K562 (cell line): ENCODE results near the gene BLOC1S3. TPM values are rescaled to one million over a fixed set of nuclear protein-coding genes. Genes with fewer than 3 reads are reported as not detected.

Experiments used
- BHLHE40 ChIP-seq: IDR thresholded peaks from 2 replicates; pipeline ENCODE4 v1.6.1; 2011; ENCODE audit warnings: low read length, improper control_type of control experiment
- BRD4 ChIP-seq: fragments of 200-600 bp; sonication (generic); IDR thresholded peaks from 2 replicates; pipeline ENCODE4 v1.6.1; 2017; ENCODE audit warnings: inconsistent platforms
- CREM ChIP-seq: IDR thresholded peaks from 2 replicates; pipeline ENCODE4 v1.6.1; 2014; ENCODE audit warnings: antibody characterized with exemption, low read depth
- DPF2 ChIP-seq: fragments of 450-650 bp; IDR thresholded peaks from 2 replicates; pipeline ENCODE4 v1.6.1; 2016
- E2F6 ChIP-seq, 2 experiments: IDR thresholded peaks; 2 replicates each; pipeline ENCODE4 v1.6.1; 2011; ENCODE audit warnings: borderline replicate concordance in 1 of 2, control low read depth in 1 of 2, low read depth in 1 of 2, low read length in 1 of 2, mild to moderate bottlenecking in 1 of 2, mixed read lengths in 1 of 2, moderate library complexity in 1 of 2; ENCODE audit not compliant: insufficient read depth in 1 of 2, insufficient read length in 1 of 2, poor library complexity in 1 of 2, severe bottlenecking in 1 of 2; ENCODE audit errors: extremely low read depth in 1 of 2
- ELF4 ChIP-seq: fragments of 450-650 bp; formaldehyde crosslinking; IDR thresholded peaks from 2 replicates; pipeline ENCODE4 v1.4.0; 2022; ENCODE audit warnings: missing genetic modification characterization
- FOXA3 ChIP-seq, 2 experiments: fragments of 450-650 bp in 1 of 2; sonication (generic) in 1 of 2; formaldehyde crosslinking; IDR thresholded peaks in 1 of 2; conservative IDR thresholded peaks in 1 of 2; 2 replicates each; pipeline versions ENCODE4 v1.4.0 to v1.8.0; 2020 to 2022; ENCODE audit warnings: mild to moderate bottlenecking in 2 of 2, missing genetic modification reagents in 1 of 2
- FOXJ3 ChIP-seq: sonication (generic); formaldehyde crosslinking; IDR thresholded peaks from 2 replicates; pipeline ENCODE4 v1.4.0; 2020; ENCODE audit warnings: mild to moderate bottlenecking, missing genetic modification reagents
- FUS ChIP-seq: fragments of 200-400 bp; formaldehyde crosslinking; optimal IDR thresholded peaks from 2 replicates; pipeline ENCODE3; 2017; ENCODE audit warnings: low read depth, low read length
- HDAC3 ChIP-seq: fragments of 450-650 bp; IDR thresholded peaks from 2 replicates; pipeline ENCODE4 v1.6.1; 2018; ENCODE audit warnings: borderline replicate concordance, mild to moderate bottlenecking, moderate library complexity; ENCODE audit not compliant: partially characterized antibody
- MAFF ChIP-seq: IDR thresholded peaks from 2 replicates; pipeline ENCODE4 v1.6.1; 2012; ENCODE audit warnings: low read length, improper control_type of control experiment
- OTX1 ChIP-seq: fragments of 450-650 bp; formaldehyde crosslinking; IDR thresholded peaks from 2 replicates; pipeline ENCODE4 v1.4.0; 2022; ENCODE audit warnings: mild to moderate bottlenecking
- POLR2G ChIP-seq: fragments of 200-400 bp; formaldehyde crosslinking; IDR thresholded peaks from 2 replicates; pipeline ENCODE4 v1.6.1; 2017; ENCODE audit warnings: low read depth, mild to moderate bottlenecking, antibody characterized with exemption, low read length, moderate library complexity
- RBM15 ChIP-seq: fragments of 200-400 bp; formaldehyde crosslinking; IDR thresholded peaks from 2 replicates; pipeline ENCODE4 v1.6.1; 2018; ENCODE audit warnings: mild to moderate bottlenecking, low read length, moderate library complexity; ENCODE audit not compliant: insufficient read depth
- RFX1 ChIP-seq: fragments of 450-650 bp; IDR thresholded peaks from 2 replicates; pipeline ENCODE4 v1.6.1; 2016; ENCODE audit warnings: mild to moderate bottlenecking, moderate library complexity
- SMAD2 ChIP-seq: fragments of 150-350 bp; IDR thresholded peaks from 2 replicates; pipeline ENCODE4 v1.6.1; 2014; ENCODE audit warnings: low read depth, mild to moderate bottlenecking, low read length
- TCF7 ChIP-seq: sonication (generic); IDR thresholded peaks from 2 replicates; pipeline ENCODE4 v1.6.1; 2016; ENCODE audit warnings: antibody characterized with exemption, borderline replicate concordance
- USF2 ChIP-seq: sonication (generic); formaldehyde crosslinking; IDR thresholded peaks from 2 replicates; pipeline ENCODE4 v1.5.0; 2020; ENCODE audit warnings: missing genetic modification reagents
- ZNF436 ChIP-seq: fragments of 250-450, 450-650 bp; sonication (Bioruptor Pico); formaldehyde crosslinking; IDR thresholded peaks from 2 replicates; pipeline ENCODE4 v1.7.0; 2020; ENCODE audit warnings: mild to moderate bottlenecking
- ZNF740 ChIP-seq, 3 experiments: fragments of 200-800 bp in 1 of 3; sonication (Bioruptor generic) in 1 of 3; sonication (generic) in 1 of 3; formaldehyde crosslinking in 1 of 3; IDR thresholded peaks; 2 replicates each; pipeline versions ENCODE4 v1.6.1 to v1.8.0; 2016 to 2022; ENCODE audit warnings: mild to moderate bottlenecking in 2 of 3, missing compliant biosample characterization in 2 of 3, missing genetic modification characterization in 2 of 3, missing genetic modification reagents in 1 of 3
- ZSCAN29 ChIP-seq: fragments of 450-650 bp; IDR thresholded peaks from 2 replicates; pipeline ENCODE4 v1.6.1; 2017
- polyA plus RNA-seq, 8 experiments: library from polyadenylated mRNA; depleted of rRNA in 4 of 8; stranded (reverse) in 5 of 8; unstranded in 3 of 8; fragments of >200 nt; fragmentation: Nextera tagmentation in 2 of 8; fragmentation: Illumina TruSeq in 1 of 8; extraction: Ambion mirVana in 2 of 8; extraction: Trizol in 1 of 8; gene quantifications; 2 replicates each; pipeline versions ENCODE4 v1.2.1 to v1.2.3, GENCODE V29; 2011 to 2014; ENCODE audit warnings: inconsistent platforms in 1 of 8, missing spikeins in 1 of 8
- total RNA-seq, 7 experiments: library from RNA; depleted of rRNA in 6 of 7; stranded (reverse); fragments of >200 nt in 6 of 7; fragmentation: Illumina TruSeq in 2 of 7; extraction: Trizol in 2 of 7; gene quantifications; 2 replicates each; pipeline versions ENCODE4 v1.2.1 to v1.2.3, GENCODE V29; 2011 to 2021; ENCODE audit warnings: low replicate concordance in 1 of 7
- TF ChIP-seq, protein P1 (sequence below): fragments of 250-450 bp; sonication (Bioruptor Pico); IDR thresholded peaks from 2 replicates; pipeline ENCODE4 v1.8.0; 2021; ENCODE audit warnings: borderline replicate concordance, mild to moderate bottlenecking, moderate library complexity; ENCODE audit not compliant: poor library complexity, severe bottlenecking
- TF ChIP-seq, protein P2 (sequence below): fragments of 200-800 bp; sonication (Bioruptor generic); IDR thresholded peaks from 2 replicates; pipeline ENCODE4 v1.6.1; 2017; ENCODE audit warnings: missing genetic modification characterization, missing compliant biosample characterization

Gene BLOC1S3
- total and polyA plus RNA-seq, 9 of the 15 experiments (the other 6 are each of a cell fraction or from before 2014, with no cell fraction given): 3.9 to 20.2 (median 10.4) TPM

GRCh38 chr19:45179072-45179891 is 698 bp downstream of the BLOC1S3 start (continued):
- TF ChIP-seq FOXA3 (CRISPR knock-in tag; conservative IDR thresholded peaks at IDR 0.05 in 1 of 2, IDR thresholded peaks at IDR 0.05 in 1 of 2) (no peak), FOXJ3 (no peak), MAFF (no peak), USF2 (CRISPR knock-in tag) (no peak), SMAD2 (no peak), ZSCAN29 (no peak; the same call in 1 of the 2 replicates), OTX1 (CRISPR knock-in tag) (no peak), ZNF436 (CRISPR knock-in tag) (no peak), FUS (peak; percentile 72), TCF7 (0 out of 2 replicates have a peak, but pooled peaks have one; percentile 10), BHLHE40 (no peak), E2F6 (IDR thresholded peaks at IDR 0.05; ENCODE audit: borderline replicate concordance in 1 of 2, extremely low read depth in 1 of 2, insufficient read depth in 1 of 2, insufficient read length in 1 of 2, low read depth in 1 of 2, low read length in 1 of 2, poor library complexity in 1 of 2, severe bottlenecking in 1 of 2) (peak; percentile 28 to 74), ZNF740 (CRISPR knock-in tag; IDR thresholded peaks at IDR 0.05) (peak; percentile 73; the same call in 1 of the 2 replicates), ZNF740 (tag; IDR thresholded peaks at IDR 0.05) (no peak), BRD4 (peak; percentile 69; the same call in 1 of the 2 replicates), HDAC3 (no peak), ELF4 (CRISPR knock-in tag) (no peak), DPF2 (no peak), RFX1 (no peak), CREM (peak; percentile 76), RBM15 (no peak), POLR2G (peak; percentile 86)
- TF ChIP-seq, protein P1, sequence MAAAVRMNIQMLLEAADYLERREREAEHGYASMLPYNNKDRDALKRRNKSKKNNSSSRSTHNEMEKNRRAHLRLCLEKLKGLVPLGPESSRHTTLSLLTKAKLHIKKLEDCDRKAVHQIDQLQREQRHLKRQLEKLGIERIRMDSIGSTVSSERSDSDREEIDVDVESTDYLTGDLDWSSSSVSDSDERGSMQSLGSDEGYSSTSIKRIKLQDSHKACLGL: no peak
- TF ChIP-seq, protein P2, sequence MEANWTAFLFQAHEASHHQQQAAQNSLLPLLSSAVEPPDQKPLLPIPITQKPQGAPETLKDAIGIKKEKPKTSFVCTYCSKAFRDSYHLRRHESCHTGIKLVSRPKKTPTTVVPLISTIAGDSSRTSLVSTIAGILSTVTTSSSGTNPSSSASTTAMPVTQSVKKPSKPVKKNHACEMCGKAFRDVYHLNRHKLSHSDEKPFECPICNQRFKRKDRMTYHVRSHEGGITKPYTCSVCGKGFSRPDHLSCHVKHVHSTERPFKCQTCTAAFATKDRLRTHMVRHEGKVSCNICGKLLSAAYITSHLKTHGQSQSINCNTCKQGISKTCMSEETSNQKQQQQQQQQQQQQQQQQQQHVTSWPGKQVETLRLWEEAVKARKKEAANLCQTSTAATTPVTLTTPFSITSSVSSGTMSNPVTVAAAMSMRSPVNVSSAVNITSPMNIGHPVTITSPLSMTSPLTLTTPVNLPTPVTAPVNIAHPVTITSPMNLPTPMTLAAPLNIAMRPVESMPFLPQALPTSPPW (CRISPR knock-in tag): peak; percentile 38; the same call in 1 of the 2 replicates
